HG03280 (cell line): ENCODE measurements around the gene CREG1.

Source experiments
- ATAC-seq: cut with Tn5 transposase; IDR thresholded peaks from one replicate; pipeline ENCODE4 v1.9.1; 2021; ENCODE audit warnings: mild to moderate bottlenecking, moderate library complexity; ENCODE audit not compliant: unreplicated experiment

Gene CREG1

DNA sequence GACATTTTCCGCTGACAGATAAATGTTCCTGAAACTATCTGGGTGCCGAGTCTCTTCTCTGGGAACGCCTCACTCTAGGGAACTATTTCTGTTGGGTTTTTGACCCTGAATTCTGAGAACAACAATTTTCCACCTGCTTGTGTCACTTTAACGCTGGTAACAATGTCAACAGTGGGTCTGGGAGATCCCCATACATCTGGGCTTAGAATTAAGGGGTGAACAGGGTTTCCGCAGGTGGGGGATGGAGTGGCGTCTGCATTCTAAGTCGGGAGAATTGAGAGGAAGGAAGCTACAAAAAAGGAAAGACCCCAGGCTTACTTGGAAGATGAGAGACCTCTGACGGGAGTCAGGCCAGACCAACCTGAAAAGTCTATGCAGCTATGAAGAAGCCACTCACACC, 44.0 kb downstream of the CREG1 start:
- ATAC-seq: no peak

DNA sequence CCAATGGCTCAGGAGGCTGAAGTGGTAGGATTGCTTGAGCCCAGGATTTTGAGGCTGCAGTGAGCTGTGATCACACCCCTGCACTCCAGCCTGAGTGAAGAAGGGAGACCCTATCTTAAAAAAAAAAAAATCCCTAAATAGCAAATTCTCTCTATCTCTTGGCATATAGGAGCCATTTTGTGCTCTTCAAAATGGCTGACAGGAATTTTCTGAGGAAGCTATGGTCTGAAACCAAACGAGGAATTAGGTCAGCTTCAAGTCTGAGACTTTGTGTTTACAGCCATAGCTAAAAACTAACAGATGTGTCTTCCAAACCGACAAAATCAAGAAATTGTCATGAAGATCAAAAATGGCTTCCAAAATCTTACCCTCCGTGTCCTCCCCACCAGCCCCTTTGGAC, 45.8 kb downstream of the CREG1 start:
- no peak for ATAC-seq

DNA sequence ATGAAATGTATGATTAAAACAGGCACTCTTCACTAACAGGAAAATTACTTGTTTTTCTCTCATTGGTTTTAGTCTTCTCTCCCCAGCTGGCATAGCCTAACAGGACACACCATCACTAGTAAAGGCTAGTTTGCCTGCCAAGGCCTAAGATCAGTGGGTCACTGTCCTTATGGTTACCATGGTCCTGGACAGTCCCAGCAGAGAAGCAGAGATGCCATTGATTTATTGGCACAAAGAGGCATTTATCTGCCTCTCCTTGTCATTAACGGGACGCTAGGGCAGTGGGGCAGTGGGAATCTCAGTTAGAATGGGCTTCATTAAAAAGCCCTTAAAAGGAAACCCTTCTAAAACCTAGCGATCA, 49.1 kb downstream of the CREG1 start:
- no peak for ATAC-seq

DNA sequence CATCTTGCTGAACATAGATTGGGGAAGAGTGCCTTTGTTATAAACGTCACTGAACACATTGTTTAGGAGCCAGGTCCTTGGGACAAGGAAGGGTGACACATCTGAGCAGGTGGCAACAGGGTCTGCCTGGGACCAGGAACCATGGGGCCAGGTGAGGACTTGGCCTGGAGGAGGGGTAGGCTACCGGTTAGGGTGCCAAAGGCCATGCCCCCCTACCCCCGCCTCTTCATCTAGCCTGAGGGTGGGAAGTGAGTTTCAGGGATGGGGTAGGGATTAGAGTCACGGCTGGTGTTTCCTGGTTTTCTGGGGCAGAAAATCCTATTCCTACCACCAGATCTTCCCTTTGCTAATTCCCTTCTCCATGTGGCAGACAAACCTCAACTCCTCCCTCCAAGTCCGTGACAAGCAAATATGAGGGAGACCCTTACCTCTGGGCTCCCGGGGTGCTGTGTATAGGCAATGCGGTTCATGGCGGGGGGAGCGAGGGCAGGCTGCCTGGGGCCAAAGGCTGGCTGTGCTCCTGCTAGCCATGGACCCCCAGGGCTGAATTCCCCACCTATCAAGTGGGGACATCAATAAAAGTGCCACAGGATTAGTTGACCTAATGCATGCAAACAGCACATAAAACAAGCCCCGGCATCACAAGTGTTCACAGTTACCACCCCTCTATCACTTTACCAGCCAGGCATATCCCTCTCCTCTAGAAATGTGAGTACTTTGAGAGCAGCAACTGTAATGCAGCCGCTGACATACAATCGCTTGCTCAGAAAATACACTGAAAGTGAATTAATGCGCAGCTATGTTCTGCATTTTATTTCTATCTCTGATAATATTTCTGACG, 49.7 kb downstream of the CREG1 start:
- no peak for ATAC-seq

DNA sequence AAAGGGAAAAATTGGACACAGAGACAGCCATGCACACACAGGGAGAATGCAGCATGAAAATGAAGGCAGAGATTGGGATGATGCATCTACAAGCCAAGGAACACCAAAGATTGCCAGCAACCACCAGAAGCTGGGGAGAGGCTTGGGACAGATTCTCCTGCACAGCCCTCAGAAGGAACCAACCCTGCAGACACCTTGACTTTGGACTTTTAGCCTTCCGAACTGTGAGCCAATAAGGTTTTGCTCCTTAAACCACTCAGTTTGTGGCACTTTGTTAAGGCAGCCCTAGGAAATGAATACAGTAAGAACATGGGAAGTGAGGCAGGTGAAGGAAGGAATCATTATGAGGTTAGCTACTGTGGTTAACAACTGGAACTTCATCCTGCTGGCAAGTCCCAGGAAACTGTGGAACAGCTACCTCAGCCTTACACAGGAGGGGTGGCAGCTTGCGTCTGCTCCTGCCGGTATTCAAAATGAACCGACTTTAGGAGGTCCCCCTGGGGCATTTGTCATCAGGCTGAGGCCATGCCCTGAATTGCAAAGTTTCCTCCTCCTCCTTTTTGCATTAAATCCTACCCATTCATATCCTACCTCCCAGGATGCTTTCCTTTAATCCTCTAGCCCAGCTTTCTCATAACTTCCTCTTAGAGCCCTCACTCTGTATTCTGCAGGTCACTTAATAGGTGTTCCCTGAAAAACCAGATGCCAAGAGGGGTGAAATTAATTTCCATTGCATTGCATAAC, 50.7 kb downstream of the CREG1 start:
- no peak for ATAC-seq

DNA sequence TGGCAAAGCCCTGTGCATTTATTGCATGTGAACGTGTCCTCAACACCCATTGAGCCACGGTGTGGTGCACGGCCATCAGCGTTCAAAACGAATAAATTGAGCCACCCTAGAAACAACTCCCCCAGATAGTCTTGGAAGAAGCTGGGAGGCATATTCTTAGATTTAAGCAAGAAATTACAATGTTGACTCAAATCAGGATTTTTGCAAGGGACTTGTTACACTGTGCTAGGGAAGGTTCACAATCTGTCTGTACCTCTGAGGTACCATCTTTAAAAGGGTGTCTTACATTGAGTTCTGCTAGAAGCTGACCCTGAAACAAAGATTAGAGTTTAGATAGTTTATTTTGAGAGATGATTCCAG, 51.4 kb downstream of the CREG1 start:
- ATAC-seq: no peak

DNA sequence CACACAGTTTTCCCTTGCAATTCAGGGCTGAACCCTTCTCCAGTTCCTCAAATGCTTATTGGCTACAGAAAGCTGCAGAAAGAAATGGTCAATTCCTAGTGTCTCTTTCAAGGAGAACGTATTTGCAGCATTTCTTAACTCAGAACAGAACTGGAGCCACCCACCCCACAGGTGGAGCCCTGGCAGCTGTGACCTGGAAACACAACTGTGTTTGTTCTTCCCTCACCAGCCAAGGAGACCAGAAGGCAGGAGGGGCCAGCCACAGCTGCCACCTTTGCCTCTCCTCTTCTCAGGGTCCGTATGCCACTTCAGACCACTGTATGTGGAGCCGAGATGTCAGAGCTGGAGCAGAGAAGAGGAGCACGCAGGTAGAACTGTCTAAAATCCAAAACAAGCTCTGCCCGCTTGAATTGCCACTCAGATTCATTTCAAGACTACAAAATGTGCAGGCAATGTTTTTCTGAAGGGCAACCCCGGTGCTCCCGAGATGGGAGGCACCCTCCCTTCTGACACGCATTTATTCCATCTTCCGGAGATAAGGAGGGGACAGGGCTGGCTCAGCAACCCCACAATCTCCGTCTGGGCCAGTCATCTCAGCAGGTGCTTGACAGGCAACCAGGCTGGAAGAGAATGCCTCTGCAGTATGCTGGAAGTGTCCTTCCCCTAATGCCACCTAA, 51.9 kb downstream of the CREG1 start:
- no peak for ATAC-seq

DNA sequence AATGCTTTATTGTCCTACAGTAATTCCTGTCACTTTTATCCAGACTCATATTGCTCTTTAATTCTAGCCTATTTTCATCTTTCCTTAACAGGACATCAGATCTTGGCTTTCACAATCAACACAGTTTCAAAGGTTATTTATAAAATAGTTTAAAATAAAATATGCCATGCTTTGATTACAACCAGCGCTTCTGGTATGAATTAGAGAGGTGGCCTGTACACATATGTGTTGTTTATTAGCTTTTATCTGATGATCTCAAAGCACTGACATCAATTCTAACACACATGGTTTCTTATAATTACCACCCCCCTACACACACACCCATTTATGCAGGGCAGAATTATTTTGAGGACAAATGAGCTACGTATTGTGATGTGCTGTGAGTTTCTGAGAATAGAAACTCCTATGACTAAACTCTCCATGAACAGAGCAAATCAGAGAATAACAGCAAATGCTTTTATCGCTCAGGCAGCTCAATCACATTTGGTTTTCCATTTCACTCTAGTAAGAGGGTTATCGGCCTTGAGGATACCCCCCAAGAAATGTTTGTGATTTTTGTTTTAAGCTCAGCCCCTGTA, 53.2 kb downstream of the CREG1 start:
- ATAC-seq: no peak

DNA sequence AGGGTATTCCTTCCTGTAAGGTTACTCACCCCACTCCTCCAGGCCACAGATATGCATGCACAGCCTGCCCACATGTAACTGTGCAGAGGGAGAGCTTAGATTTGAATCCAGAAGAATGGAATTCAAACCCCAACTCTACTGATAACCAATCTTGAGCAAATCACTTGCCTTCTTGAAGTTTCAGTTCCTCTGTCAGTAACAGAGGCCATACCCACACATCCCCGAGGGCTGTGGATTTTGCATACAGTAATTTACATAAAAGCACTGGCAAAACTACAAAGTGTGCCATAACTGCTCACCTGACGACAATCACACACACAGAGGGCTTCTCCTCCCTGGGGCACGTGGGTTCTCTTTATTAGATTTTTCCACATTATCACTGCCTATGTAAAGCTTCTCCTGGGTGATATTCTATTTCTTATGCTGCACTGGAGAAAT, 53.9 kb downstream of the CREG1 start:
- peak; percentile 96 for ATAC-seq

DNA sequence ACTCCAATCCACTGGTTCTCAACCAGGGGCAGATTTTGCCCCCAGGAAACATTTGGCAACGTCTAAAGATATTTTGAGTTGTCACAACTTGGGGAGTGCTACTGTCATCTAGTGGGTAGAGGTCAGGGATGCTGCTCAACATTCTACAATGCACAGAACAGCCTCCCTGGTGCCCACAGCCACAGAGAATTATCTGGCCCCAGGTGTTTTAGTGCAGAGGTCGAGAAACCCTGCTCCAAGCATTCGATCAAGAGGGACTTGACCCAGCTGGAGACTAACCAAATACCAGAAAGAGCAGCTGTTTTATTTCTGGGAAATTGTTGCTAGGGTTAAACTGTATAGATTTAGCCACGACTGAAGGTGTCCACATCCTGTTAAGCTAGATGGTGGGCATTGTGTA, 54.5 kb downstream of the CREG1 start:
- no peak for ATAC-seq

DNA sequence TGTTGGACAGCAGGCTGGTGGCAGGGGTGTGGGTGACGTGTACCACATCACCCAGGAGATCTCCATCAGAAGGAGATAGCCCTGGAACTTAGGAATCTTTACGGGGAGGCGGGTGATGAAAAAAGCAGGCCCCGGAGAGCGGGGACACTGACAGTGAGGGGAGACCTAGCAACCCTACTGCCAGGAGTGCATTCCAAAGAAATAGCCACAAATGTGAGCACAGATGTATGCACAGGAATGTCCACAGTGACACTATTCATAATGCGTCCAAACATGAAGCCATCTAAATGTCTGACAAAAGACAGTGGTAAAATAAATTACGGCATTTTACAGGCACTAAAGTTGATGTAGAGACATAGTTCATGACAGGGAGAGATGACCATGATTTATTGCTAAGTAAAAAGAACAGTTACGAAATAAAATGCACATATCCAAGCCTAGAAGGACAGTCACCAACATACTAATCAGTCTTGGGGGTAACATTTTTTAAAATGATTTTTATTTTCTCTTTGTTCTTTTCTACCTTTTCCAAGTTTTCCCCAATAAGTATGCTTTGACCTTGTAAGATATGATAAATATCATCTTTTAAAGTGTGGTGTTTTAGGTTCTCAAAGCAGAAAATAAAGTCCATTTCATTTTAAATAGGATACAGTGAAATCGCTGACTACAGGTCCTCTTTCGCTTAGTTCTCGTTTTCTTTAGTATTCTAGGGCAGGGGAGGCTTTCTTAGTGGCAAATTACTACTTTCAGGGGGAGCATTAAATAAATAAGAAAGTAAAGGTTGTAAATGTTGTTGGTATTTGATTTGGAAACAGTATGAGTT, 56.6 kb downstream of the CREG1 start:
- no peak for ATAC-seq

DNA sequence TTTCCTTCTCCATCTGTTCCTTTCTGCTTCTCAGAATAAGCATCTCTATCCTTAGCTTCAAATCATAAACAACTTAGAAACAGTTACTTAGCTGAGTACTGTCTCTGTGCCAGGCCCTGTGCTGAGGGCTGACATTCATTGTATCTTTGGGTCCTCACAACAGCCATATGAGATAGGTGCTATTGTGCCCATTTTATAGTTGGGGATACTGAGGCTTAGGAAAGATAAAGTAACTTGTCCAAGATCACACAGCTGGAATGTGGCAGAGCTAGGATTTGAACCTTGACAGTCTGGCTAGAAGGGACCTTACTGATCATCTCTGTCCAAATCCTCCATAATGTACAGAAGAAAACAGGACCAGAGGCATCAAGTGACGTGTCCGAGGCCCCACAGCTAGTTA, 60.2 kb downstream of the CREG1 start:
- no peak for ATAC-seq

DNA sequence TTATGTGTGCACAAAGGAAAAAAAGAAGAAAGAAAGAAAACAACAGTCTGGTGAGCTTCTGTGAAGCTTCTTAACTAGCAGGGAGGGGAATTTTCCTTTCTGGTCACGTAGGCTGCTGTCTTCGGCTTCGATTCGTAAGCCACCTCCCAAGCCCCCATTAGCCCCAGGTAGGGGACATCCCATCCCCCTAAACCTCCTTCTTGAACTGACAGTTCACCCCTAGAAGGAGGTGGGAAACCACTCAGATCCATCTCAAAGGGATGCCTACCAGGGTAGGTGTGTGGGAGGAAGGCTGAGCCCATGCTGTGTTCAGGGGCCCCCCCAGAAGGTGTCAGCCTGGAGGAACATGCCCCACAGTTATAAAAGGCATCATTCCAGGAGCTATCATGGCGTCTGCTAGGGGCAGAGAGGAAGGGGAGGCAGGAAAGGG, 61.1 kb downstream of the CREG1 start:
- ATAC-seq: no peak

DNA sequence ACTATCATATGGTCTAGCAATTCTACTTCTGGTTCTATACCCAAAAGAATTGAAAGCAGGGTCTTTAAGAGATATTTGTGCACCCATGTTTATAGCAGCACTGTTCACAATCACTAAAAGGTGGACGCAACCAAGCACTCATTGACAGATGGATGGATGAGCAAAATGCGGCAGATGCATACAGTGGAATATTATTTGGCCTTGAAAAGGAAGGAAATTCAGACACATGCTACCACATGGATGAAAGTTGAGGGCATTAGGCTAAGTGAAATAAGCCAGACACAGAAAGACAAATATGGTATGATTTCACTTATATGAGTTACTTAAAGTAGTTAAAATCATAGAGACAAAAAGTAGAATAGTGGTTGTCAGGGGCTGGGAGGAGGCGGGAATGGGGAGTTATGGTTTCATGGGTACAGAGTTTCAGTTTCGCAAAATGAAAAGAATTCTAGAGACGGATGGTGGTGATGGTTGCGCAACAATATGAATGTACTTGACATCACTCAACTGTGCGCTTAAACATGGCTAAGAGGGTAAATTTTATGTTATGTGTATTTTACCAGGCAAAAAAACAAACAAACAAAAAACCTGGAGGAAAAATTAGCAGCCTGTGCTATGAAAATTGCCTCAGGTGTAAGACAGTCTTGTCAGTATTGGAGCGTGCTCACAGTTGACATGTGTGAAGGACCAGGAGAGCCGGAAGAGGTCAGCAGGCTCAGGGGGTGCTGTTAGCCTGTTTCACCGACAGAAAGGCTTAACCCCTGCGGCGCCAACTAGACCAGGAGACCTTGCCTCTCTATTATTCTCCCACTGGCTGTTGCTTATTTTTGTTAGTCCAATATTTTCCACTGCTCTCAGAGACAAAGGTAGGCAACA, 61.7 kb downstream of the CREG1 start:
- ATAC-seq: no peak
